CD4-positive, alpha-beta T cell (primary cell): Measurements from ENCODE around the gene RNU1-4. TPM values are rescaled to one million over a fixed set of nuclear protein-coding genes. Genes with fewer than 3 reads are reported as not detected.
"Not testable (repeated sequence)": the region's sequence is repeated elsewhere in the genome, so short reads cannot be mapped to it uniquely, and the experiment has no call there.

ENCODE experiments used
- ATAC-seq: fragments of 200-7000 bp; cut with Tn5 transposase; one replicate; pipeline ENCODE4 v1.10.0; 2022; ENCODE audit warnings: mild to moderate bottlenecking; ENCODE audit not compliant: poor library complexity
- CTCF ChIA-PET: fragments of 350-600 bp; sonication (Branson Sonifier 250); formaldehyde crosslinking; loops from one replicate; lab custom pipeline; 2021; ENCODE audit warnings: antibody characterized with exemption, inconsistent platforms; lab: Charles Lee
- POLR2A ChIA-PET: fragments of 350-600 bp; sonication (Branson Sonifier 250); formaldehyde crosslinking; loops from one replicate; lab custom pipeline; 2021; ENCODE audit warnings: antibody characterized with exemption, inconsistent platforms; lab: Charles Lee
- DNase-seq, 14 experiments: peaks; one replicate each; pipeline ENCODE4 v3.0.0-alpha.2; 2013 to 2020; ENCODE audit warnings: mixed read lengths in 2 of 14
- H3K27ac ChIP-seq, 2 donors: one replicate each; pipeline versions ENCODE4 v1.5.1 to v1.7.0; 2013; ENCODE audit warnings: low read length in 2 of 2, low read depth in 1 of 2, mild to moderate bottlenecking in 1 of 2
- H3K27me3 ChIP-seq, 2 experiments: 1 replicate in 1 of 2; 2 replicates in 1 of 2; pipeline versions ENCODE4 v1.6.1 to v1.7.0; 2013; ENCODE audit warnings: low read length in 2 of 2, control low read depth in 1 of 2, mild to moderate bottlenecking in 1 of 2, moderate library complexity in 1 of 2; ENCODE audit not compliant: insufficient read depth in 2 of 2, control insufficient read depth in 1 of 2
- H3K36me3 ChIP-seq: one replicate; pipeline ENCODE4 v1.6.1; 2013; ENCODE audit warnings: low read length, control low read depth; ENCODE audit not compliant: insufficient read depth
- H3K4me1 ChIP-seq: one replicate; pipeline ENCODE4 v1.6.1; 2013; ENCODE audit warnings: low read length, control low read depth; ENCODE audit not compliant: insufficient read depth
- H3K4me3 ChIP-seq: one replicate; pipeline ENCODE4 v1.5.1; 2013; ENCODE audit warnings: mild to moderate bottlenecking, low read length, moderate library complexity
- H3K9me3 ChIP-seq, 2 experiments: 1 replicate in 1 of 2; 2 replicates in 1 of 2; pipeline versions ENCODE4 v1.6.1 to v1.7.0; 2013; ENCODE audit warnings: low read length in 2 of 2, mild to moderate bottlenecking in 2 of 2, control low read depth in 1 of 2, moderate library complexity in 1 of 2; ENCODE audit not compliant: control insufficient read depth in 1 of 2, insufficient read depth in 1 of 2
- H3K27ac Mint-ChIP-seq: one replicate; pipeline ENCODE4 v1.8.0; 2020; ENCODE audit warnings: mixed read lengths
- H3K27me3 Mint-ChIP-seq: one replicate; pipeline ENCODE4 v1.8.0; 2021; ENCODE audit warnings: mixed read lengths
- H3K36me3 Mint-ChIP-seq: one replicate; pipeline ENCODE4 v1.8.0; 2021; ENCODE audit warnings: low read depth, mixed read lengths
- H3K4me1 Mint-ChIP-seq: one replicate; pipeline ENCODE4 v1.8.0; 2021; ENCODE audit warnings: low read depth, mixed read lengths
- H3K4me3 Mint-ChIP-seq: one replicate; pipeline ENCODE4 v1.8.0; 2020; ENCODE audit warnings: mild to moderate bottlenecking, mixed read lengths
- H3K9me3 Mint-ChIP-seq: one replicate; pipeline ENCODE4 v1.8.0; 2020; ENCODE audit warnings: mixed read lengths
- intact Hi-C, 2 experiments: fragments of 100-400 bp; cut with DNase I in 1 of 2; cut with micrococcal nuclease in 1 of 2; formaldehyde crosslinking; loops; one replicate each; pipeline versions ENCODE4 v1.15.1 to v1.9.0; 2023 to 2025; cut with DNase I, micrococcal nuclease
- total RNA-seq, 174 experiments: library from RNA in 2 of 174; stranded (reverse) in 2 of 174; gene quantifications; one replicate each; pipeline ENCODE4 v1.2.3 and lab custom pipeline; 2021 to 2026

The RNU1-4 gene
- total RNA-seq, 2 experiments from 2014 or later, result 4,982 to 5,937 TPM

GRCh38 chr1:16732254-16732896, 7.9 kb upstream of the RNU1-4 start:
- H3K27me3 ChIP-seq, H3K4me3 Mint-ChIP-seq, CTCF ChIA-PET, H3K36me3 ChIP-seq, intact Hi-C loops, ATAC-seq, H3K27me3 Mint-ChIP-seq, H3K4me1 Mint-ChIP-seq, H3K4me3 ChIP-seq, H3K9me3 Mint-ChIP-seq, DNase-seq, H3K4me1 ChIP-seq, H3K9me3 ChIP-seq, H3K27ac Mint-ChIP-seq, POLR2A ChIA-PET, H3K36me3 Mint-ChIP-seq, H3K27ac ChIP-seq: not testable (repeated sequence)

- intact Hi-C loops, POLR2A ChIA-PET, H3K27ac Mint-ChIP-seq, CTCF ChIA-PET, DNase-seq, H3K27me3 ChIP-seq, H3K9me3 ChIP-seq, H3K9me3 Mint-ChIP-seq, H3K4me1 Mint-ChIP-seq, ATAC-seq, H3K4me3 ChIP-seq, H3K36me3 Mint-ChIP-seq, H3K27me3 Mint-ChIP-seq, H3K4me3 Mint-ChIP-seq, H3K4me1 ChIP-seq, H3K27ac ChIP-seq, H3K36me3 ChIP-seq: not testable (repeated sequence)
Measured at GRCh38 chr1:16741230-16741629, 914 bp downstream of the RNU1-4 start.

GRCh38 chr1:16747660-16748059, 7.3 kb downstream of the RNU1-4 start:
- H3K27ac ChIP-seq, POLR2A ChIA-PET, H3K4me3 ChIP-seq, CTCF ChIA-PET, H3K9me3 Mint-ChIP-seq, ATAC-seq, intact Hi-C loops, H3K27me3 Mint-ChIP-seq, H3K4me3 Mint-ChIP-seq, H3K36me3 Mint-ChIP-seq, H3K4me1 ChIP-seq, H3K27me3 ChIP-seq, H3K36me3 ChIP-seq, H3K27ac Mint-ChIP-seq, H3K4me1 Mint-ChIP-seq, H3K9me3 ChIP-seq: not testable (repeated sequence)
- peak in 1 of 14 experiments; percentile 12 for DNase-seq

GRCh38 chr1:16748710-16749109, 8.4 kb downstream of the RNU1-4 start:
- POLR2A ChIA-PET, intact Hi-C loops, CTCF ChIA-PET: not testable (repeated sequence)

GRCh38 chr1:16749910-16750888, 9.9 kb downstream of the RNU1-4 start:
- POLR2A ChIA-PET, H3K4me1 Mint-ChIP-seq, DNase-seq, H3K9me3 Mint-ChIP-seq, H3K36me3 Mint-ChIP-seq, H3K27ac ChIP-seq, H3K9me3 ChIP-seq, H3K27me3 Mint-ChIP-seq, H3K4me3 Mint-ChIP-seq, CTCF ChIA-PET, H3K27ac Mint-ChIP-seq, intact Hi-C loops, H3K36me3 ChIP-seq, H3K4me3 ChIP-seq, H3K4me1 ChIP-seq, H3K27me3 ChIP-seq: not testable (repeated sequence)
- peak; percentile 59 for ATAC-seq

More at GRCh38 chr1:16748710-16749109, 8.4 kb downstream of the RNU1-4 start:
- H3K27me3 Mint-ChIP-seq, H3K4me1 ChIP-seq, DNase-seq, H3K4me3 ChIP-seq, H3K9me3 Mint-ChIP-seq, ATAC-seq, H3K27ac Mint-ChIP-seq, H3K4me1 Mint-ChIP-seq, H3K9me3 ChIP-seq, H3K36me3 Mint-ChIP-seq, H3K36me3 ChIP-seq, H3K27me3 ChIP-seq, H3K27ac ChIP-seq, H3K4me3 Mint-ChIP-seq: not testable (repeated sequence)

GRCh38 chr1:16752770-16753169, 12.5 kb downstream of the RNU1-4 start:
- H3K4me1 Mint-ChIP-seq, H3K27ac ChIP-seq, H3K27me3 ChIP-seq, POLR2A ChIA-PET, H3K27me3 Mint-ChIP-seq, H3K9me3 ChIP-seq, H3K4me3 ChIP-seq, CTCF ChIA-PET, H3K4me1 ChIP-seq, H3K27ac Mint-ChIP-seq, intact Hi-C loops, H3K4me3 Mint-ChIP-seq, DNase-seq, H3K9me3 Mint-ChIP-seq, ATAC-seq, H3K36me3 Mint-ChIP-seq, H3K36me3 ChIP-seq: not testable (repeated sequence)

- H3K4me3 Mint-ChIP-seq, CTCF ChIA-PET, H3K27ac Mint-ChIP-seq, H3K4me1 ChIP-seq, DNase-seq, H3K4me3 ChIP-seq, H3K36me3 ChIP-seq, H3K27me3 ChIP-seq, H3K9me3 ChIP-seq, POLR2A ChIA-PET, H3K4me1 Mint-ChIP-seq, H3K9me3 Mint-ChIP-seq, ATAC-seq, H3K27me3 Mint-ChIP-seq, intact Hi-C loops, H3K27ac ChIP-seq, H3K36me3 Mint-ChIP-seq: not testable (repeated sequence)
Measured at GRCh38 chr1:16755385-16755784, 15.1 kb downstream of the RNU1-4 start.
